AG09309 (cell line): ENCODE data around the gene FRRS1.

Source experiments
- DNase-seq: peaks from one replicate; pipeline ENCODE4 v3.0.0-alpha.2; 2010; ENCODE audit warnings: low read depth
- H3K4me3 ChIP-seq: 2 replicates; pipeline ENCODE4 v1.5.1; 2011; ENCODE audit warnings: mild to moderate bottlenecking, low read depth, low read length, moderate library complexity; ENCODE audit not compliant: control insufficient read depth
- TF ChIP-seq, protein P1 (sequence below): IDR thresholded peaks from 2 replicates; pipeline ENCODE4 v1.5.1; 2011; ENCODE audit warnings: mild to moderate bottlenecking, low read depth, low read length, inconsistent platforms; ENCODE audit not compliant: insufficient read depth, control insufficient read depth; ENCODE audit errors: missing control alignments

FRRS1 gene

GRCh38 chr1:99737016-99737415 is 29.4 kb downstream of the FRRS1 start:
- DNase-seq, result peak; percentile 46
- H3K4me3 ChIP-seq, result no peak overlapping the region
- TF ChIP-seq, protein P1, sequence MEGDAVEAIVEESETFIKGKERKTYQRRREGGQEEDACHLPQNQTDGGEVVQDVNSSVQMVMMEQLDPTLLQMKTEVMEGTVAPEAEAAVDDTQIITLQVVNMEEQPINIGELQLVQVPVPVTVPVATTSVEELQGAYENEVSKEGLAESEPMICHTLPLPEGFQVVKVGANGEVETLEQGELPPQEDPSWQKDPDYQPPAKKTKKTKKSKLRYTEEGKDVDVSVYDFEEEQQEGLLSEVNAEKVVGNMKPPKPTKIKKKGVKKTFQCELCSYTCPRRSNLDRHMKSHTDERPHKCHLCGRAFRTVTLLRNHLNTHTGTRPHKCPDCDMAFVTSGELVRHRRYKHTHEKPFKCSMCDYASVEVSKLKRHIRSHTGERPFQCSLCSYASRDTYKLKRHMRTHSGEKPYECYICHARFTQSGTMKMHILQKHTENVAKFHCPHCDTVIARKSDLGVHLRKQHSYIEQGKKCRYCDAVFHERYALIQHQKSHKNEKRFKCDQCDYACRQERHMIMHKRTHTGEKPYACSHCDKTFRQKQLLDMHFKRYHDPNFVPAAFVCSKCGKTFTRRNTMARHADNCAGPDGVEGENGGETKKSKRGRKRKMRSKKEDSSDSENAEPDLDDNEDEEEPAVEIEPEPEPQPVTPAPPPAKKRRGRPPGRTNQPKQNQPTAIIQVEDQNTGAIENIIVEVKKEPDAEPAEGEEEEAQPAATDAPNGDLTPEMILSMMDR, result peak; percentile 69

GRCh38 chr1:99735852-99736251 is 30.6 kb downstream of the FRRS1 start:
- TF ChIP-seq, protein P1, result no peak
- no peak overlapping the region for H3K4me3 ChIP-seq
- DNase-seq, result no peak

GRCh38 chr1:99731384-99731783 is 35.1 kb downstream of the FRRS1 start:
- H3K4me3 ChIP-seq, result no peak overlapping the region
- TF ChIP-seq, protein P1, result no peak
- DNase-seq, result no peak

GRCh38 chr1:99728494-99729235 is 37.8 kb downstream of the FRRS1 start:
- TF ChIP-seq, protein P1, result peak; percentile 26
- DNase-seq, result no peak
- H3K4me3 ChIP-seq, result no peak overlapping the region

GRCh38 chr1:99727575-99728185 is 38.8 kb downstream of the FRRS1 start:
- peak; percentile 76 for DNase-seq
- H3K4me3 ChIP-seq, result no peak overlapping the region
- TF ChIP-seq, protein P1, result no peak

DNA sequence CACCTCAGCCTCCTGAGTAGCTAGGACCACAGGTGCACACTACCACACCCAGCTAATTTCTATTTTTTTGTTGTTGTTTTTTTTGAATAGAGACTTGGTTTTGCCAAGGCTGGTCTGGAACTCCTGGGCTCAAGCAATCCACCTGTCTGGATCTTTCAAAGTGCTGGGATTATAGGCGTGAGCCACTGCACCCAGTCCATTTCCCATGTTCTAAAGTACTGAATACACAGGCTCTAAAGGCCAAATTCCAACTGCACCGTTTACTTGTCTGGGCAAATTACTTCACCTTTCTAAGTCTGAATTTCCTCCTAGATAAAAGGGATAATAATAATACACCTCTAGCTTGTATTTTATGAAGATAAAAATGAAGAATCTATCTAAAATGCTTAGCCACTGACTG is 39.6 kb downstream of the FRRS1 start:
- H3K4me3 ChIP-seq, result no peak overlapping the region
- TF ChIP-seq, protein P1, result no peak
- no peak for DNase-seq
